Measurements from ENCODE around the gene TRPM7.
"Not testable (repeated sequence)": the region's sequence is repeated elsewhere in the genome, so short reads cannot be mapped to it uniquely, and the experiment has no call there.

TRPM7 gene

GRCh38 chr15:50655555-50655954, 31.0 kb downstream of the TRPM7 start:
- no peak for DNase-seq (ENCODE audit: low read depth, low spot score)

DNA sequence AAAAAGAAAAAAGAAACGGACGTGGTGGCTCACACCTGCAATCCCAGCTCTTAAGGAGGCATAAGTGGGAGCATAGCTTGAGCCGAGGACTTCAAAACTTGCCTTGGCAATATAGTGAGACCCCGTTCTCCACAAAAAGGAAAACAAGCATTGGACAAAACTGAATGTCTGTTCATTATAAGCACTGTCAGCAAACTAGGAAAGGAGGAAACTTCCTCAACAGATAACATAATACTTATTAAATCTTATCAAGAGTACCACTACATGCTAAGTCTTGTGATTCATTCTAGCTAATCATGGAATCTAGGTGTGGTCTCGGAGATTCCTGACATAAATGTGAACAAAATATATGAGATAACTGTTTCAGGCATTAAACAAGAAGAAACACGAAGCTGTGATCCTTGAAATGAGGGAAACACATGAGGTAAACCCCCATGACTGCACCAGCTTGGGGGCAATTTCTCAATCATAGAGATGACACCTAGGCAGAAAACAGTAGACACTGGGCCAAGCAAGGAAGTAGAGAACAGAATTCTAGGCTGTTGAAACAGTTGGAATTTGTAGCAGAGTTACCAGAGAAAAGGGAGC, 33.3 kb downstream of the TRPM7 start:
- DNase-seq (ENCODE audit: low read depth, low spot score): no peak

DNA sequence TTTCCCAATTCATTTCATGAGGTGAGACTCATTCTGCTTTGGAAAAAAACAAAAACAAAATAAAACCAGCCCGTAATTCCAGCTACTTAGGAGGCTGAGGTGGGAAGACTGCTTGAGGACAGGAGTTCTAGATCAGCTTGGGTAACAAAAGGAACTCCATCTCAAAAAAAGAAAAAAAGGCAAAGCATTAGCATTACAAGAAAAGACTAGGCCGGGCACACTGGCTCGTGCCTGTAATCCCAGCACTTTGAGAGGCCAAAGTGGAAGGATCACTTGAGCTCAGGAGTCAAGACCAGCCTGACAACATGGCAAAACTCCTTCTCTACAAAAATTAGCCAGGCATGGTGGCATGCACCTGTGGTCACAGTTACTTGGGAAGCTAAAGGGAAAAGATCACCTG, 33.9 kb downstream of the TRPM7 start:
- no peak for DNase-seq (ENCODE audit: low read depth, low spot score)

DNA sequence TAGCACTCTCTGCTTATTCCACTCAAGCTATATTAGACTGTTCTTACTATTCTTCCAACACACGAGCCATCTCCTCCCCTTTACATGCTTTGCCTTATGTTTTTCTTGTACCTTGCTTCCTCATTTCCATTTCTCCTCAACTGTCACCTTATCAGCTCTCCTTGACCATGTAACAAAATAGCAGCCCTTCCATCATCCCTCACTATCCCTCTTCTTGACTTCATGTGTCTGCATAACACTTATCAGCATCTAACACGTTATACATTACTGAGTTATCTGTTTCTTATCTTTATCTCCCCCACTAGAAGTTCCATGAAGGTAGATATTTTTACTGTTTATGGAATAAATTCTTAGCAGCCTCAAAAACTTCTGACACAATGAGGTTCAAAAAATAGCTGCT, 45.3 kb downstream of the TRPM7 start:
- no peak for DNase-seq (ENCODE audit: low read depth, low spot score)

- no peak for DNase-seq (ENCODE audit: low read depth, low spot score)
Measured at GRCh38 chr15:50636146-50636545, 50.5 kb downstream of the TRPM7 start.

DNA sequence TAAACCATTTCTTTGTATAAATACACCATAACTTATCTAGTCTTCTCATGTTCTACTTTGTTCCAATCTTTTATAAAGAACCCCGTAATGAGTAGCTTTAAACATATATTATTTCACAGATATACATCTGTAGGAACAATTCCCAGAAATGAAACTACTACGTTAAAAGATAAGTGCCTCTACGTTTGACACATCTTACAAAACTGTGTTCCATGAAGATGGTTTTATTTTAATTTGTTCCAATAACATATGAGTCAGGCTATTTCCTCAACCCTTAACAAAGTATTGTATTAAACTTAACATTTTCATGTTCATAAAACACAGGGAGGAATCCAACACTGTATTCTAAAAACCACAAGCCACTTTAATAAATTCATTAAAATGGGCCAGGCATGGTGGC, 52.9 kb downstream of the TRPM7 start:
- no peak for DNase-seq (ENCODE audit: low read depth, low spot score)

GRCh38 chr15:50628421-50628820, 58.2 kb downstream of the TRPM7 start:
- no peak for DNase-seq (ENCODE audit: low read depth, low spot score)

DNA sequence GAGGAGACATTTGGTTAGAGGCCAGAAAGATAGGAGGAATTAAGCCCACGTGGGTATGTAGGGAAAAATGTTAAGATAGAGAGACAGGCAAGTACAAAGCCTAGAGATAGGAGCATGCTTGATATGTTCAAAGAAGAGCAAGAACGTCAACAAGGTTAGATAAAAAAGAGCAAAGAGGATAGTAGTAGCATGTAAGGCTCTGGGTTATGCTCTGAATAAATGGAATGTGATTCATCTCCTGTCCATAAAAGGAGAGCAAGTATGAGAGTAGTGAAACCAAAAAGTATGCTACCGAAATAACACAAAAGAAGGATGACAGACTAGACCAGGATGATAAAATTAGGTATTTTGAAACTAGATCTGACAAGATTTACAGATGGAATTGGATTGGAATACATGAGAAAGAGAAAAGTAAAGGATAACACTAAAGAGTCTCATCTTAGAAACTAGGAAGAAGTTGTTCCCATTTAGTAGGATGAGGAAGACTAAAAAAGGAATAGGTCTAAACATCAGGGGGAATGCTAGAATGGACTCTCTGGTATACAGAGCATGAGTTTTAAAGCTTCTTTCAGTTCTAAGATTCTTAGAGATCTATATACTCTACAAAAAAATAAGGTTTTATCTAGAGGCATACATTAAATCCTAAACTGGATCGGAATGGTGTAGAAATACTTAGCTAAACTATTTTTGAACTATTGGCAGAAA, 59.1 kb downstream of the TRPM7 start:
- no peak for DNase-seq (ENCODE audit: low read depth, low spot score)

GRCh38 chr15:50624616-50625168, 61.9 kb downstream of the TRPM7 start:
- DNase-seq (ENCODE audit: low read depth, low spot score): no peak

- not testable (repeated sequence) for DNase-seq (ENCODE audit: low read depth, low spot score)
Measured at GRCh38 chr15:50622361-50622943, 64.1 kb downstream of the TRPM7 start.

- not testable (repeated sequence) for DNase-seq (ENCODE audit: low read depth, low spot score)
Measured at GRCh38 chr15:50616960-50617359, 69.6 kb downstream of the TRPM7 start.

- not testable (repeated sequence) for DNase-seq (ENCODE audit: low read depth, low spot score)
Measured at GRCh38 chr15:50616554-50616953, 70.0 kb downstream of the TRPM7 start.

DNA sequence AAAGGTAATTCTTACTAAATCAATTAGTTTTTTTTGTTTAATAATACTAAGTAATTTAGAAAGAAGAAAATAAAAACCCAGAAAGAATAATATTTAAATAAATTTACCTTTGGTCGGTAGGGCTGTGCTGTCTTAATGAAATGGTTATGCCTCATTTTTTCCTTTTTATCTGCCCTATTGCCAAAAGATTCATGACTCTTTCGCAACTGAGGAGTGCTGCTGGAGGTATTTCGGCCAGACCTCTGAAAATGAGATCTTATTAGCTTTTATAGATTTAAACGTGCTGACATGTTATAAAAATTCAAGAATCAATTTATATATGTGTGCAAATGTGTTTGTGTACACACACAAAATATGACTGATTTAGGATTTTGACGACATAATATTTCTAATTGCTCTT, 73.0 kb downstream of the TRPM7 start:
- no peak for DNase-seq (ENCODE audit: low read depth, low spot score)

DNA sequence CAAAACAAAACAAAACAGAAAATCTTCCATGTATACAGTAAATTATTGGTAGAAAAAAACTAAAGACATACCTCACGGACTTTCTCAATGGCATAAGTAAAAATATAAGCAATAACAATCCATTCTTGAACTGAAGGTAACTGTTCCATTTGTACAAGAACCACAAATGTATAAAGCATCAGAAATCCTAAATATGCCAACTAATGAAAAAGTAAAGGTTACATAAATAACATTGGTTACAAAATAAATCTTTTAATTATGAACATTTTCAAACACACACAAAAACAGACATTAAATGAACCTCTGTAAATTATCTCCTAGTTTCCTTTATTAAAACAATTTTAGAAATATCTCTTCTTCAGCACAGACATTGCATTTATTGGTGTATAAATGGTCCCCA, 79.5 kb downstream of the TRPM7 start:
- no peak for DNase-seq (ENCODE audit: low read depth, low spot score)

DNA sequence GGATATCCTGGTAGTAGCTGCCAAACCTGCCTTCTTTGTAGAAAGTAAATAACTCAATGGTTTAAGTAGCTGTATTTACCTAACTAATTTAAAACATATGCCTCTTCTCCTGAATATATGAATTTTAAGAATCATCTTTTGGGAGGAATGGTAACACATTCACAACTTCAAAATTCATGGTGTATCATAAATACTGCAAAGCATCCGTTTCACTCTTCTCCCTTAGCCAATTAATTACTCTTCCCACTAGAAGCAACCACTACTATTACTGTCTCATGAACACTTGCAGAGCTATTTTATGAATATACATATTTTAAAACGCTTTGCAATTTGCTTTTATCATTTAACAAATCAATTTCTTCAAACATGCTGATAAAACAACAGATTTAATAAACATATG, 81.1 kb downstream of the TRPM7 start:
- DNase-seq (ENCODE audit: low read depth, low spot score): no peak

GRCh38 chr15:50602028-50602427, 84.6 kb downstream of the TRPM7 start:
- not testable (repeated sequence) for DNase-seq (ENCODE audit: low read depth, low spot score)

DNA sequence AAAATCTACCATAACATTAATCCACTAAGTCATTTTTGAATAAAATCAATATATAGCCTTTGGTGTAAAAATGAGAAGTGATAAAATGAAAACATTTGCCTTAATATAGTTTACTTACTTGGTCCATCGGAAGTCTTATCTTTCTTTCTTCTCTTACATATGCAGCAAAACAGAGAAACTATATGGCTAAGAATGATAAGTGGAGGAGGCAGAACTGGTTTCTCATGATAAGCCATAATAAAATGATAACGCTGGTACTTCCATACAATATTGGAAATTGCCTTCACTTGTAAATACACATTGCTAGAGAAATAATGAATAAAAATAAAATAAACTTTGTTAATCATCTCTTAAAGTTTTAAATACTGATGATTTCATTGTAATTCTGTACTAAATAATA, 92.3 kb downstream of the TRPM7 start:
- no peak for DNase-seq (ENCODE audit: low read depth, low spot score)

DNA sequence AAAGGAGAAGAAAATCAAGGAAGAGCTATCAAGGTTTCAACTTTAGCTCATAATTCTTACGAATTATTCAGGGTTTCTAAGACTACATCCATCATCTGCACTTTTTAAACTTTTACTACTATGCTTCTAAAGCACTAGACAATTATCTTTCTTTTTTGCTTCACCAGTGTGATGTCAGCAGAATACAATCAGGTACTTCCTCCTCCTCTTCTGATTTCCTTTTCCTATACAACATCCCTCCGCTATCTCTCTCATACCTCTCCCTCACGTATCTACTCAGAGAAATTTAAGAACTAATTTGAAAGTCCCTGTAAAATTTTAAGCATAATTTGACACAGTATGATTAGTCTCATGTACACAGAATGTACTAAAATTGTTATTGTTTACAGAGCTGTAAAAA, 92.8 kb downstream of the TRPM7 start:
- no peak for DNase-seq (ENCODE audit: low read depth, low spot score)

DNA sequence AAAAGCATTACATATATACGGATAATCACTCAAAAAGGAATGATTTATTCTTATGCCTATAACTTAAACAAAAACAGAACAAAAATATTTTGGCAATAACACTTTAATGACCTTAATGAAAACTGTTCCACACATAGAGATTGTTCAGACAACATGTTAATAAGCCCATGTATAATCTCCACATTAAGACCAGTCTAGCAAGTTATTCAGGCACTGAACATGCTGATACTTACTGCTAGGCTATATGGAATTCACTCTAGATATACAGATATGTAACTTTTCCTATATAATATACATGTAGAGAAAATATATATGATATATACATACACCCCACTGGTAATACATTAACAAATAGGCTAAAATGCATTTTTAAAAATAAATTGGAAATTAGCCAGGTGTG, 96.3 kb downstream of the TRPM7 start:
- DNase-seq (ENCODE audit: low read depth, low spot score): no peak

DNA sequence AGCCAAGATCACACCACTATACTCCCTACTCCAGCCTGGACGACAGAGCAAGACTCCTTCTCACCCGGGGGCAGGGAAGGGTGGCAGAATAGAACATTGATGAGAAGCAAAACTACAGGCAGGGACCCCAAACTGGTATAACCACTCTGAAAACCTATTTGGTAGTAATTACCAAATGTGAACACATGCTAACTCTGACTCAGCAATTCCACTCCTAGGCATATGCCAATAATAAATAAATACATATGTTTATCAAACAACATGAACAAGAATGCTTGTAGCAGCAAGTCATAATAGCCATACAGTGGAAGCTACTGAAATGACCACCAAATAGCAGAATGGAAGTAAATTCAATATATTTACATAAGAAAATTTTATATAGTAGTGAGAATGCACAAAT, 109.1 kb downstream of the TRPM7 start:
- no peak for DNase-seq (ENCODE audit: low read depth, low spot score)

DNA sequence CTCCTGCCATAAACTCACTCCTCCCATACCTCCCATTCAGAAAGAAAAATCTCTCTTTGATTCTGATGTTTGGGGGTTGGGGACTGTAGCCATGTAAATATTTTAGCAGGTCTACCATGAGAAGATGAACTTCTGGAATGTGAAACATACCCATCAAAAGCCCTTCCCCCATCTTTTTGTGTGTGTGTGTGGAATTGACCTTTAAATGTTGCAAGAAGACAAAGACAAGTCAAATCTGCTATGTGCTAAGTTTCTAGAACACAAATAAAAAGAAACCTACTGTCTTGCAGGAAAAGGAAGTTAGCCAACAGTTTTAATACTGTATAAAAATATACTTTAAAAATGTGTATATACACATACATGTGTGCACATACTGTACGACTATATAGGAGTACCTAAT, 110.4 kb downstream of the TRPM7 start:
- no peak for DNase-seq (ENCODE audit: low read depth, low spot score)

- DNase-seq (ENCODE audit: low read depth, low spot score): not testable (repeated sequence)
Measured at GRCh38 chr15:50573842-50574241, 112.8 kb downstream of the TRPM7 start.

DNA sequence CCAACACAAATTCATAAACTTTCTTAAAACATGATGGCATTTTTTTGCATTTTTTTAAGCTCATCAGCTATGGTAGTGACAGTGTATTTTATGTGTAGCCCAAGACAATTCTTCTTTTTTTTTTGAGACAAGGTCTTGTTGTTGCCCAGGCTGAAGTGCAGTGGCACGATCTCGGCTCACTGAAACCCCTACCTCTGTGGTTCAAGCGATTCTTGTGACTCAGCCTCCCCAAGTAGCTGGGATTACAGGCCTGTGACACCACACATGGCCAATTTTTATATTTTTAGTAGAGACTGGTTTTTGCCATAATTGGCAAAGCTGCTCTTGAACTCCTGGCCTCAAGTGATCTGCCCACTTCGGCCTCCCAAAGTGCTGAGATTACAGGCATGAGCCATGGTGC, 122.8 kb downstream of the TRPM7 start:
- DNase-seq (ENCODE audit: low read depth, low spot score): no peak

Measured in activated CD4-positive, CD25-positive, alpha-beta regulatory T cell treated with anti-CD3 and anti-CD28 coated beads, Interleukin-2, amount 50 U/mL, for 16 hours (primary cell).